ENCODE measurements around the gene MAP2K5.

DNA sequence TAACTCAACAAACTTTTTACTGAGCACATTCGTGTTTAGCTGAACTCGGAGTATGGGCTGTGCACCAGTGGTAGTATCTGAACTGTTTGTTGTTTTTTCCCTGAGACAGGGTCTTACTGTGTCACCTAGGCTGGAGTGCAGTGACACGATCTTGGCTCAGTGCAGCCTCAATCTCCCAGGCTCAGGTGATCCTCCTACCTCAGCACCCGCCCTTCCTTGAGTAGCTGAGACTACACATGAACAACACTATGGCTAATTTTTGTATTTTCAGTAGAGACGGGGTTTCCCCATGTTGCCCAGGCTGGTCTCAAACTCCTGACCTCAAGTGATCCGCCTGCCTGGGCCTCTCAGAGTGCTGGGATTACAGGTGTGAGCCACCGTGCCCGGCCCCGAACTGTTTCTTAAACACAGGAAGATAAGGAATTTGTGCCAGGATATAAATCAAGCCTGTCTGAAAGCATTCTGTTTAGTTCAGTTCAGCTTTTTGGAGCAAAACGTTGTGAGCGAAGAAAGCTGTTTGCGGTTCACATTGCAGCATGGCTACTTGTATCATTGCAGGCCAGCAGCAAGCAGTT, 242.4 kb downstream of the MAP2K5 start:
- TF ChIP-seq, protein P1, sequence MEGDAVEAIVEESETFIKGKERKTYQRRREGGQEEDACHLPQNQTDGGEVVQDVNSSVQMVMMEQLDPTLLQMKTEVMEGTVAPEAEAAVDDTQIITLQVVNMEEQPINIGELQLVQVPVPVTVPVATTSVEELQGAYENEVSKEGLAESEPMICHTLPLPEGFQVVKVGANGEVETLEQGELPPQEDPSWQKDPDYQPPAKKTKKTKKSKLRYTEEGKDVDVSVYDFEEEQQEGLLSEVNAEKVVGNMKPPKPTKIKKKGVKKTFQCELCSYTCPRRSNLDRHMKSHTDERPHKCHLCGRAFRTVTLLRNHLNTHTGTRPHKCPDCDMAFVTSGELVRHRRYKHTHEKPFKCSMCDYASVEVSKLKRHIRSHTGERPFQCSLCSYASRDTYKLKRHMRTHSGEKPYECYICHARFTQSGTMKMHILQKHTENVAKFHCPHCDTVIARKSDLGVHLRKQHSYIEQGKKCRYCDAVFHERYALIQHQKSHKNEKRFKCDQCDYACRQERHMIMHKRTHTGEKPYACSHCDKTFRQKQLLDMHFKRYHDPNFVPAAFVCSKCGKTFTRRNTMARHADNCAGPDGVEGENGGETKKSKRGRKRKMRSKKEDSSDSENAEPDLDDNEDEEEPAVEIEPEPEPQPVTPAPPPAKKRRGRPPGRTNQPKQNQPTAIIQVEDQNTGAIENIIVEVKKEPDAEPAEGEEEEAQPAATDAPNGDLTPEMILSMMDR (IDR thresholded peaks at IDR 0.05): no peak
- TF ChIP-seq POLR2A (IDR thresholded peaks at IDR 0.05): no peak
- TF ChIP-seq POLR2AphosphoS5 (IDR thresholded peaks at IDR 0.05): no peak
